Activated CD4-positive, alpha-beta memory T cell treated with anti-CD3 and anti-CD28 coated beads for 36 hours (primary cell): ENCODE results near the gene MACF1. TPM values are rescaled to one million over a fixed set of nuclear protein-coding genes. Genes with fewer than 3 reads are reported as not detected.

ENCODE experiments used
- CTCF ChIA-PET: fragments of 350-600 bp; sonication (Branson Sonifier 250); formaldehyde crosslinking; loops from one replicate; lab custom pipeline; 2021; ENCODE audit warnings: antibody characterized with exemption, inconsistent platforms; lab: Charles Lee
- POLR2A ChIA-PET: fragments of 350-600 bp; sonication (Branson Sonifier 250); formaldehyde crosslinking; loops from one replicate; lab custom pipeline; 2021; ENCODE audit warnings: antibody characterized with exemption; lab: Charles Lee
- DNase-seq: peaks from one replicate; pipeline ENCODE4 v3.0.0-alpha.2; 2020
- H3K27ac Mint-ChIP-seq: one replicate; pipeline ENCODE4 v1.8.0; 2021; ENCODE audit warnings: mixed read lengths
- H3K27me3 Mint-ChIP-seq: one replicate; pipeline ENCODE4 v1.8.0; 2021; ENCODE audit warnings: mixed read lengths
- H3K36me3 Mint-ChIP-seq: one replicate; pipeline ENCODE4 v1.8.0; 2021; ENCODE audit warnings: mixed read lengths
- H3K4me1 Mint-ChIP-seq: one replicate; pipeline ENCODE4 v1.8.0; 2021; ENCODE audit warnings: low read depth, mixed read lengths
- H3K4me3 Mint-ChIP-seq: one replicate; pipeline ENCODE4 v1.8.0; 2021; ENCODE audit warnings: mild to moderate bottlenecking, mixed read lengths
- H3K9me3 Mint-ChIP-seq: one replicate; pipeline ENCODE4 v1.8.0; 2021; ENCODE audit warnings: mixed read lengths
- intact Hi-C: fragments of 100-400 bp; cut with micrococcal nuclease; formaldehyde crosslinking; loops from one replicate; pipeline ENCODE4 v1.15.1; 2023
- total RNA-seq, 2 experiments: library from RNA; stranded (reverse); gene quantifications; one replicate each; pipeline ENCODE4 v1.2.3, GENCODE V29; 2021

Gene MACF1
- total RNA-seq, 2 experiments from 2014 or later = 239 to 240 TPM

GRCh38 chr1:39250460-39251240 is 46.2 kb downstream of the MACF1 start:
- Mint-ChIP-seq H3K27ac (no peak overlapping the region), H3K9me3 (no peaks in the 10 kb centered on the region), H3K4me1 (peaks cover 46% of the 10 kb centered on the region), H3K36me3 (peaks cover 28% of the 10 kb centered on the region), H3K27me3 (no peaks in the 10 kb centered on the region), H3K4me3 (no peak overlapping the region)
- intact Hi-C loops = no loop called here
- CTCF ChIA-PET = interaction anchor here (0.6 to 3.4 kb wide), 6 partner anchors 8 to 90 kb away, joined by 3 to 14 read pairs (median 4); no protein-coding TSS in a partner anchor
- DNase-seq = no peak
- POLR2A ChIA-PET = interaction anchor here (0.6 to 1.1 kb wide), 3 partner anchors 19 to 101 kb away, joined by 3 to 4 read pairs (median 3); no protein-coding TSS in a partner anchor

- no peak overlapping the region for H3K4me3 Mint-ChIP-seq
- no peaks in the 10 kb centered on the region for H3K9me3 Mint-ChIP-seq
- ChIA-PET CTCF (interaction anchor here (1.2 to 15.2 kb wide), 5 partner anchors 50 to 157 kb away, joined by 3 to 320 read pairs (median 6); partner anchors contain the start of gene MACF1), POLR2A (interaction anchor here (0.6 kb wide), 1 partner anchor 108 kb away, joined by 4 read pairs; no protein-coding TSS in a partner anchor)
- H3K4me1 Mint-ChIP-seq = peaks cover 42% of the 10 kb centered on the region
- no peak overlapping the region for H3K27ac Mint-ChIP-seq
- intact Hi-C loops = no loop called here
- DNase-seq = no peak
- no peaks in the 10 kb centered on the region for H3K27me3 Mint-ChIP-seq
- H3K36me3 Mint-ChIP-seq = peaks cover 31% of the 10 kb centered on the region
Observed at GRCh38 chr1:39255222-39255621, 50.7 kb downstream of the MACF1 start.

- POLR2A ChIA-PET = interaction anchor here (2.2 kb wide), 2 partner anchors 53 to 66 kb away, joined by 13 to 17 read pairs; no protein-coding TSS in a partner anchor
- Mint-ChIP-seq H3K4me1 (peaks cover 44% of the 10 kb centered on the region), H3K27ac (peak overlapping the region; percentile 56), H3K4me3 (no peak overlapping the region), H3K27me3 (no peaks in the 10 kb centered on the region), H3K9me3 (no peaks in the 10 kb centered on the region), H3K36me3 (peaks cover 33% of the 10 kb centered on the region)
- DNase-seq = peak; percentile 74
- intact Hi-C loops = loop anchor here (1.0 to 2.0 kb wide), 3 partner anchors 53 to 156 kb away; no protein-coding TSS in a partner anchor
- CTCF ChIA-PET = interaction anchor here (0.7 to 15.2 kb wide), 45 partner anchors 9 to 1222 kb away, joined by 3 to 320 read pairs (median 4); partner anchors contain the start of gene MACF1
Observed at GRCh38 chr1:39258146-39258924, 53.8 kb downstream of the MACF1 start.

- H3K27me3 Mint-ChIP-seq = no peaks in the 10 kb centered on the region
Observed at GRCh38 chr1:39258925-39259244, 54.4 kb downstream of the MACF1 start.

GRCh38 chr1:39261712-39262221 is 57.3 kb downstream of the MACF1 start:
- Mint-ChIP-seq H3K36me3 (peaks cover 35% of the 10 kb centered on the region), H3K9me3 (no peaks in the 10 kb centered on the region), H3K4me3 (no peak overlapping the region), H3K27ac (peak overlapping the region; percentile 45), H3K4me1 (peaks cover 70% of the 10 kb centered on the region), H3K27me3 (no peaks in the 10 kb centered on the region)
- intact Hi-C loops = no loop called here
- CTCF ChIA-PET = interaction anchor here (1.3 to 15.2 kb wide), 5 partner anchors 69 to 163 kb away, joined by 5 to 320 read pairs (median 14); no protein-coding TSS in a partner anchor
- POLR2A ChIA-PET = interaction anchor here (0.9 kb wide), 1 partner anchor 79 kb away, joined by 3 read pairs; no protein-coding TSS in a partner anchor
- DNase-seq = no peak

More at GRCh38 chr1:39258925-39259244, 54.4 kb downstream of the MACF1 start:
- Mint-ChIP-seq H3K9me3 (no peaks in the 10 kb centered on the region), H3K4me1 (peaks cover 45% of the 10 kb centered on the region), H3K4me3 (no peak overlapping the region), H3K36me3 (peaks cover 35% of the 10 kb centered on the region), H3K27ac (peak overlapping the region; percentile 56)
- ChIA-PET CTCF (interaction anchor here (0.6 to 15.2 kb wide), 38 partner anchors 10 to 1221 kb away, joined by 3 to 320 read pairs (median 4); partner anchors contain the start of gene MACF1), POLR2A (interaction anchor here (2.2 kb wide), 2 partner anchors 54 to 67 kb away, joined by 13 to 17 read pairs; no protein-coding TSS in a partner anchor)
- no peak for DNase-seq
- intact Hi-C loops = loop anchor here (1.0 to 2.0 kb wide), 3 partner anchors 54 to 156 kb away; no protein-coding TSS in a partner anchor

- intact Hi-C loops = no loop called here
- no peaks in the 10 kb centered on the region for H3K9me3 Mint-ChIP-seq
- peaks cover 73% of the 10 kb centered on the region for H3K4me1 Mint-ChIP-seq
- ChIA-PET POLR2A (interaction anchor here (0.5 to 0.9 kb wide), 2 partner anchors 68 to 80 kb away, joined by 3 read pairs; no protein-coding TSS in a partner anchor), CTCF (interaction anchor here (0.7 to 15.2 kb wide), 5 partner anchors 32 to 164 kb away, joined by 3 to 320 read pairs (median 3); no protein-coding TSS in a partner anchor)
- peak overlapping the region; percentile 52 for H3K27ac Mint-ChIP-seq
- no peaks in the 10 kb centered on the region for H3K27me3 Mint-ChIP-seq
- DNase-seq = peak; percentile 31
- H3K4me3 Mint-ChIP-seq = no peak overlapping the region
- peaks cover 30% of the 10 kb centered on the region for H3K36me3 Mint-ChIP-seq
Observed at GRCh38 chr1:39262802-39263201, 58.3 kb downstream of the MACF1 start.

- no peak overlapping the region for H3K27ac Mint-ChIP-seq
- ChIA-PET POLR2A (no interaction called here), CTCF (interaction anchor here (1.0 to 15.2 kb wide), 5 partner anchors 7 to 273 kb away, joined by 3 to 320 read pairs (median 9); no protein-coding TSS in a partner anchor)
- peaks cover 87% of the 10 kb centered on the region for H3K4me1 Mint-ChIP-seq
- no peaks in the 10 kb centered on the region for H3K27me3 Mint-ChIP-seq
- DNase-seq = no peak
- intact Hi-C loops = loop anchor here (5.0 kb wide), 1 partner anchor 131 kb away; no protein-coding TSS in a partner anchor
- peaks cover 25% of the 10 kb centered on the region for H3K36me3 Mint-ChIP-seq
- H3K9me3 Mint-ChIP-seq = no peaks in the 10 kb centered on the region
- H3K4me3 Mint-ChIP-seq = no peak overlapping the region
Observed at GRCh38 chr1:39266269-39266668, 61.8 kb downstream of the MACF1 start.

- Mint-ChIP-seq H3K27me3 (no peaks in the 10 kb centered on the region), H3K27ac (peak overlapping the region; percentile 46), H3K9me3 (no peaks in the 10 kb centered on the region), H3K4me3 (no peak overlapping the region), H3K36me3 (peaks cover 21% of the 10 kb centered on the region), H3K4me1 (peaks cover 87% of the 10 kb centered on the region)
- ChIA-PET POLR2A (interaction anchor here (1.8 kb wide), 1 partner anchor 83 kb away, joined by 6 read pairs; no protein-coding TSS in a partner anchor), CTCF (interaction anchor here (1.5 to 15.2 kb wide), 5 partner anchors 8 to 145 kb away, joined by 4 to 320 read pairs (median 9); no protein-coding TSS in a partner anchor)
- intact Hi-C loops = loop anchor here (5.0 kb wide), 1 partner anchor 131 kb away; no protein-coding TSS in a partner anchor
- DNase-seq = no peak
Observed at GRCh38 chr1:39266792-39267191, 62.3 kb downstream of the MACF1 start.

GRCh38 chr1:39268112-39268581 is 63.7 kb downstream of the MACF1 start:
- H3K27me3 Mint-ChIP-seq = no peaks in the 10 kb centered on the region
- H3K36me3 Mint-ChIP-seq = peaks cover 17% of the 10 kb centered on the region
- ChIA-PET CTCF (interaction anchor here (0.6 to 15.2 kb wide), 9 partner anchors 9 to 170 kb away, joined by 3 to 320 read pairs (median 5); no protein-coding TSS in a partner anchor), POLR2A (interaction anchor here (1.8 to 3.2 kb wide), 2 partner anchors 63 to 84 kb away, joined by 6 to 13 read pairs; partner anchors contain the start of gene MACF1)
- peaks cover 89% of the 10 kb centered on the region for H3K4me1 Mint-ChIP-seq
- no peaks in the 10 kb centered on the region for H3K9me3 Mint-ChIP-seq
- peak overlapping the region; percentile 81 for H3K27ac Mint-ChIP-seq
- peak overlapping the region; percentile 64 for H3K4me3 Mint-ChIP-seq
- peak; percentile 39 for DNase-seq
- intact Hi-C loops = loop anchor here (5.0 kb wide), 1 partner anchor 129 kb away; no protein-coding TSS in a partner anchor

- intact Hi-C loops = loop anchor here (5.0 kb wide), 1 partner anchor 128 kb away; no protein-coding TSS in a partner anchor
- POLR2A ChIA-PET = interaction anchor here (0.7 to 3.2 kb wide), 2 partner anchors 64 to 130 kb away, joined by 3 to 13 read pairs; partner anchors contain the start of gene MACF1
- peak overlapping the region; percentile 11 for H3K4me3 Mint-ChIP-seq
Observed at GRCh38 chr1:39268906-39269305, 64.4 kb downstream of the MACF1 start.

More at GRCh38 chr1:39268906-39269305, 64.4 kb downstream of the MACF1 start:
- Mint-ChIP-seq H3K36me3 (peaks cover 15% of the 10 kb centered on the region), H3K27ac (peak overlapping the region; percentile 81), H3K27me3 (no peaks in the 10 kb centered on the region), H3K4me1 (peaks cover 85% of the 10 kb centered on the region), H3K9me3 (no peaks in the 10 kb centered on the region)
- DNase-seq = no peak
- CTCF ChIA-PET = interaction anchor here (1.0 to 15.2 kb wide), 6 partner anchors 9 to 171 kb away, joined by 3 to 320 read pairs (median 7); no protein-coding TSS in a partner anchor
